IMR-90 (cell line): ENCODE data around the gene RUBCN. TPM values are rescaled to one million over a fixed set of nuclear protein-coding genes. Genes with fewer than 3 reads are reported as not detected.

Experiments used
- ATAC-seq: fragments of 200-7000 bp; cut with Tn5 transposase; 2 replicates; pipeline ENCODE4 v1.9.1; 2020; ENCODE audit warnings: low read depth, mild to moderate bottlenecking, moderate library complexity
- BruUV-seq: library from RNA; stranded (reverse); fragments of 400-500 nt; replicated peaks from 2 replicates; lab custom pipeline; 2021; lab: Mats Ljungman, UMichigan
- CTCF ChIA-PET: fragments of 300-600 bp; formaldehyde crosslinking; extraction: SDS; loops from one replicate; lab custom pipeline; 2021; ENCODE audit warnings: antibody characterized with exemption; lab: Yijun Ruan, JAX
- POLR2A ChIA-PET: fragments of 300-600 bp; sonication (Branson Sonifier 250); formaldehyde crosslinking; loops from one replicate; lab custom pipeline; 2022; ENCODE audit warnings: antibody characterized with exemption; ENCODE audit not compliant: unreplicated experiment; lab: Charles Lee
- DNase-seq: peaks from one replicate; pipeline ENCODE4 v3.0.0; 2013
- H2AFZ ChIP-seq: replicated peaks from 2 replicates; pipeline ENCODE3; 2013; ENCODE audit warnings: low read length, mild to moderate bottlenecking; ENCODE audit not compliant: poor library complexity
- H2AK5ac ChIP-seq: 2 replicates; pipeline ENCODE4 v1.6.1; 2013; ENCODE audit warnings: low read depth, low read length, inconsistent platforms
- H2AK9ac ChIP-seq: replicated peaks from 2 replicates; pipeline ENCODE3; 2013; ENCODE audit warnings: mild to moderate bottlenecking, low read depth, low read length, moderate library complexity; ENCODE audit not compliant: poor library complexity
- H2BK120ac ChIP-seq: 2 replicates; pipeline ENCODE4 v1.6.1; 2013; ENCODE audit warnings: low read depth, low read length, inconsistent platforms
- H2BK15ac ChIP-seq: 3 replicates; pipeline ENCODE4 v1.6.1; 2013; ENCODE audit warnings: low read depth, low read length, inconsistent platforms
- H2BK20ac ChIP-seq: 2 replicates; pipeline ENCODE4 v1.6.1; 2013; ENCODE audit warnings: low read depth, mild to moderate bottlenecking, inconsistent platforms, low read length, moderate library complexity
- H2BK5ac ChIP-seq: 2 replicates; pipeline ENCODE4 v1.6.1; 2013; ENCODE audit warnings: mild to moderate bottlenecking, low read depth, low read length, inconsistent platforms; ENCODE audit not compliant: poor library complexity, severe bottlenecking
- H3K14ac ChIP-seq: replicated peaks from 2 replicates; pipeline ENCODE4 v1.6.1; 2013; ENCODE audit warnings: low read depth, low read length, inconsistent platforms
- H3K18ac ChIP-seq: 2 replicates; pipeline ENCODE4 v1.6.1; 2013; ENCODE audit warnings: low read depth, low read length, control low read depth
- H3K23ac ChIP-seq: 2 replicates; pipeline ENCODE4 v1.6.1; 2013; ENCODE audit warnings: low read depth, low read length, inconsistent platforms
- H3K27ac ChIP-seq: 2 replicates; pipeline ENCODE4 v1.5.1; 2013; ENCODE audit warnings: mild to moderate bottlenecking, control low read depth, low read length; ENCODE audit not compliant: insufficient read depth
- H3K27me3 ChIP-seq: 2 replicates; pipeline ENCODE4 v1.6.1; 2013; ENCODE audit warnings: low read length; ENCODE audit not compliant: control insufficient read depth, insufficient read depth
- H3K36me3 ChIP-seq: 2 replicates; pipeline ENCODE4 v1.6.1; 2013; ENCODE audit warnings: low read length, mixed read lengths; ENCODE audit not compliant: control insufficient read depth, insufficient read depth
- H3K4ac ChIP-seq: 2 replicates; pipeline ENCODE4 v1.6.1; 2013; ENCODE audit warnings: low read depth, low read length, inconsistent platforms
- H3K4me1 ChIP-seq: 2 replicates; pipeline ENCODE4 v1.6.1; 2013; ENCODE audit warnings: low read length, mixed read lengths; ENCODE audit not compliant: control insufficient read depth, insufficient read depth
- H3K4me2 ChIP-seq: 2 replicates; pipeline ENCODE4 v1.6.1; 2013; ENCODE audit warnings: low read depth, mild to moderate bottlenecking, control low read depth, low read length, moderate library complexity
- H3K4me3 ChIP-seq: 2 replicates; pipeline ENCODE4 v1.5.1; 2013; ENCODE audit warnings: low read depth, mild to moderate bottlenecking, control low read depth, low read length, moderate library complexity; ENCODE audit not compliant: insufficient read depth
- H3K56ac ChIP-seq: 2 replicates; pipeline ENCODE4 v1.6.1; 2013; ENCODE audit warnings: low read length, inconsistent platforms; ENCODE audit not compliant: insufficient read depth; ENCODE audit errors: extremely low read depth
- H3K79me1 ChIP-seq, 2 experiments: 2 replicates each; pipeline ENCODE4 v1.6.1; 2013; ENCODE audit warnings: low read length in 2 of 2, inconsistent platforms in 1 of 2, low read depth in 1 of 2
- H3K9ac ChIP-seq: 2 replicates; pipeline ENCODE4 v1.6.1; 2013; ENCODE audit warnings: low read depth, low read length, control low read depth
- H3K9me1 ChIP-seq: 2 replicates; pipeline ENCODE4 v1.6.1; 2013; ENCODE audit warnings: low read length, inconsistent platforms; ENCODE audit not compliant: insufficient read depth
- H3K9me3 ChIP-seq: 2 replicates; pipeline ENCODE4 v1.6.1; 2013; ENCODE audit warnings: low read length; ENCODE audit not compliant: control insufficient read depth, insufficient read depth
- H4K20me1 ChIP-seq: 2 replicates; pipeline ENCODE4 v1.6.1; 2013; ENCODE audit warnings: low read length, inconsistent platforms; ENCODE audit not compliant: insufficient read depth
- H4K5ac ChIP-seq: 2 replicates; pipeline ENCODE4 v1.6.1; 2013; ENCODE audit warnings: mild to moderate bottlenecking, low read depth, low read length, control low read depth
- H4K8ac ChIP-seq, 2 experiments: 2 replicates each; pipeline ENCODE4 v1.6.1; 2013; ENCODE audit warnings: low read depth in 2 of 2, low read length in 2 of 2, control low read depth in 1 of 2, inconsistent platforms in 1 of 2
- H4K91ac ChIP-seq: 2 replicates; pipeline ENCODE4 v1.6.1; 2013; ENCODE audit warnings: low read depth, low read length, inconsistent platforms; ENCODE audit not compliant: insufficient read depth
- BHLHE40 ChIP-seq: fragments of 150-350 bp; IDR thresholded peaks from 2 replicates; pipeline ENCODE4 v1.6.1; 2016; ENCODE audit warnings: mild to moderate bottlenecking, low read depth, low read length
- CEBPB ChIP-seq: IDR thresholded peaks from 2 replicates; pipeline ENCODE4 v1.6.1; 2012; ENCODE audit warnings: low read depth, low read length, improper control_type of control experiment
- CHD1 ChIP-seq: IDR thresholded peaks from 2 replicates; pipeline ENCODE4 v1.6.1; 2012; ENCODE audit warnings: low read depth, low read length, improper control_type of control experiment
- CTCF ChIP-seq: conservative IDR thresholded peaks from 2 replicates; pipeline ENCODE4 v1.5.1; 2012; ENCODE audit warnings: mild to moderate bottlenecking, low read depth, low read length, improper control_type of control experiment
- ELK1 ChIP-seq: fragments of 150-350 bp; IDR thresholded peaks from 2 replicates; pipeline ENCODE4 v1.6.1; 2016; ENCODE audit warnings: low read depth, mild to moderate bottlenecking, low read length, moderate library complexity, borderline replicate concordance
- FOS ChIP-seq: fragments of 150-350 bp; IDR thresholded peaks from 2 replicates; pipeline ENCODE4 v1.6.1; 2016; ENCODE audit warnings: low read depth, low read length
- MAFK ChIP-seq: IDR thresholded peaks from 2 replicates; pipeline ENCODE4 v1.6.1; 2012; ENCODE audit warnings: low read depth, low read length, improper control_type of control experiment
- MAZ ChIP-seq: IDR thresholded peaks from 2 replicates; pipeline ENCODE4 v1.6.1; 2012; ENCODE audit warnings: low read depth, mild to moderate bottlenecking, low read length, improper control_type of control experiment, moderate library complexity, borderline replicate concordance
- MXI1 ChIP-seq: IDR thresholded peaks from 2 replicates; pipeline ENCODE4 v1.6.1; 2012; ENCODE audit warnings: low read depth, mild to moderate bottlenecking, low read length, moderate library complexity, borderline replicate concordance
- NFE2L2 ChIP-seq: fragments of 150-350 bp; IDR thresholded peaks from 2 replicates; pipeline ENCODE4 v1.6.1; 2016; ENCODE audit warnings: low read depth, mild to moderate bottlenecking, low read length
- POLR2A ChIP-seq: IDR thresholded peaks from 2 replicates; pipeline ENCODE4 v1.6.1; 2012; ENCODE audit warnings: mild to moderate bottlenecking, low read depth, low read length
- RAD21 ChIP-seq: IDR thresholded peaks from 2 replicates; pipeline ENCODE4 v1.6.1; 2012; ENCODE audit warnings: low read length, improper control_type of control experiment
- RCOR1 ChIP-seq: IDR thresholded peaks from 2 replicates; pipeline ENCODE4 v1.6.1; 2012; ENCODE audit warnings: mild to moderate bottlenecking, low read length, improper control_type of control experiment; ENCODE audit not compliant: insufficient replicate concordance
- RFX5 ChIP-seq: IDR thresholded peaks from 2 replicates; pipeline ENCODE4 v1.8.0; 2012; ENCODE audit warnings: low read depth, mild to moderate bottlenecking, low read length, moderate library complexity
- SMC3 ChIP-seq: fragments of 150-350 bp; IDR thresholded peaks from 2 replicates; pipeline ENCODE4 v1.6.1; 2016; ENCODE audit warnings: low read depth, mild to moderate bottlenecking, antibody characterized with exemption, low read length, moderate library complexity
- USF2 ChIP-seq: fragments of 150-350 bp; IDR thresholded peaks from 2 replicates; pipeline ENCODE4 v1.6.1; 2017; ENCODE audit warnings: mild to moderate bottlenecking, antibody characterized with exemption, low read length, low read depth
- WGBS, 2 experiments: methylation state at CpG; one replicate each; pipeline versions ENCODE4 v1.1.5 to v1.1.7; 2013; ENCODE audit warnings: missing lambda C conversion rate in 2 of 2; ENCODE audit not compliant: insufficient read length in 1 of 2; ENCODE audit errors: extremely low coverage in 2 of 2; 5-methylcytosine and 5-hydroxymethylcytosine counted together
- dilution Hi-C: fragments of 300-500 bp; cut with HindIII; formaldehyde crosslinking; loops from one replicate; pipeline ENCODE4 v1.14.3; 2018; ENCODE audit warnings: low sequenced_read_pairs; ENCODE audit not compliant: unreplicated experiment
- in situ Hi-C: fragments of 300-500 bp; cut with MboI; formaldehyde crosslinking; loops from 3 replicates; pipeline ENCODE4 v1.14.3; 2019; ENCODE audit warnings: low sequenced_read_pairs, inconsistent platforms, mixed read lengths
- intact Hi-C: fragments of 100-400 bp; cut with micrococcal nuclease; formaldehyde crosslinking; loops from 2 replicates; pipeline ENCODE4 v1.10.0; 2022
- polyA plus RNA-seq, 3 experiments: library from polyadenylated mRNA; depleted of rRNA; stranded (reverse); fragments of >200 nt; gene quantifications; 2 replicates each; pipeline ENCODE4 v1.2.3, GENCODE V29; 2012; ENCODE audit warnings: low replicate concordance in 1 of 3
- total RNA-seq: library from RNA; depleted of rRNA; stranded (reverse); fragments of >200 nt; gene quantifications from 2 replicates; pipeline ENCODE4 v1.2.3, GENCODE V29; 2012

Gene RUBCN
- total and polyA plus RNA-seq, 2 of the 4 experiments (the other 2 are of a cell fraction): 10.8 to 12.6 TPM

GRCh38 chr3:197680955-197681521, 55.7 kb downstream of the RUBCN start:
- dilution Hi-C loops (no loop called here), intact Hi-C loops (no loop called here), in situ Hi-C loops (no loop called here)
- Histone ChIP-seq H2BK5ac (no peak overlapping the region), H3K23ac (no peak overlapping the region), H2BK15ac (no peak overlapping the region), H3K4me3 (no peak overlapping the region), H2AK9ac (no peak overlapping the region), H3K27me3 (no peaks in the 10 kb centered on the region), H2AK5ac (no peak overlapping the region), H3K4ac (no peak overlapping the region), H3K79me1 (peaks cover 0 to 4% of the 10 kb centered on the region in 2 experiments; a peak in 1 of 4 replicates), H3K9me3 (no peaks in the 10 kb centered on the region), H3K9me1 (0 out of 2 replicates have a peak, but pooled peaks cover 11% of the 10 kb centered on the region), H2BK120ac (no peak overlapping the region), H3K27ac (no peak overlapping the region), H4K8ac (no peak overlapping the region), H3K4me1 (no peaks in the 10 kb centered on the region), H4K91ac (no peak overlapping the region), H2BK20ac (no peak overlapping the region), H3K14ac (no peak overlapping the region), H3K18ac (no peak overlapping the region), H3K9ac (no peak overlapping the region), H3K36me3 (peaks cover 33% of the 10 kb centered on the region), H3K56ac (no peak overlapping the region), H4K5ac (no peak overlapping the region), H2AFZ (no peak overlapping the region), H4K20me1 (no peaks in the 10 kb centered on the region), H3K4me2 (no peak overlapping the region)
- ATAC-seq: no peak
- CTCF ChIA-PET: no interaction called here
- no peak for DNase-seq
- whole genome bisulfite sequencing, 2 experiments: 90% methylated on average over 6 of the region's 12 CpGs; no CpG with 5 or more reads in 1 of the 2 experiments
- POLR2A ChIA-PET: interaction anchor here (0.6 kb wide), 1 partner anchor 253 kb away, joined by 4 read pairs; no protein-coding TSS in a partner anchor
- no TSS peak for BruUV-seq
- TF ChIP-seq MAFK (no peak), ELK1 (no peak), FOS (no peak), RCOR1 (no peak), RFX5 (no peak), USF2 (no peak), CHD1 (no peak), SMC3 (no peak), RAD21 (no peak), MAZ (no peak), POLR2A (no peak), BHLHE40 (no peak), CEBPB (no peak), MXI1 (no peak), CTCF (no peak), NFE2L2 (no peak)
